ENCODE results near the gene NCOR2. TPM values are rescaled to one million over a fixed set of nuclear protein-coding genes. Genes with fewer than 3 reads are reported as not detected.

Gene NCOR2
- total RNA-seq, 3 donors from 2014 or later, result 159 to 269 (median 161) TPM

DNA sequence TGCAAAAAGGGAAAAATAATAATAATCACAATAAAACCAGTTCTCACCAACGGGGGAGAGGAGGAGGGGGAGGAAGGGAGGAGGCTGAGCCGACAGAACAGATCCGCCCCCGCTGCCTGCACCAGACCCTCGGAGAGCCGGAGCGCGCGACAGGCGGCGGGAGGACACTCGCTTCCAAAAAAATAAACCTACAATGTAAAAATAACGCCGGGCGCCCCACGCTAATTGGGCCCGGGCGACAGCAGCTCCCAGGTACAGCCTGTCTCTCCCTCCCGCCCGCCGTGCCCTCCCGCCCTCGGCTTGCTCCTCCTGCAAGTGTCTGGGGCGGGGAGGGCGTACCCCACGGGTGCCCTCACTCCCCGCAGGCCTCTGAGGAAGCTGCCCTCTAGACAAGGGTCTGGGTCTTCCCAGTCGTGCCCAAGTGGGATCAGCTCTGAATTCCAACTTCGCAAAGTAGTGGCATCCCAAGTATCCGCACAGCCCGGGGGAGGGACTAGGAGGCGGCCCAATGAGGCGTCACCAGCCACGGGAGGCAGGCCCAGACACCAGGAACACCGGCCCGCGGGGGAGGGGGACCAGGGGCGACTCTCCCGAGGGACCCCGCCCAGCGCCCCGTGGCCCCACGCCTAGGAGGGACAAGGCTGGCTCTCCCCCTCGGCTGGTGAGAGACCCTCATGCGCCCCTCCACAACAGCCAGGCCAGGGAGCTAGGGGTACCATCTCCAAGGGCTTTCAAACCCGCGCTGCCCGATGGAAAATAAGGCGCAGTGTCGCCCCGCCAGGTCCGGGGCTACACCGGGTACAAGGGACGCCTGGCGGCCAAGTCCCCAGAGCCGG is 1.0 kb downstream of the NCOR2 start:
- Histone ChIP-seq H3K9me3 (no peaks in the 10 kb centered on the region), H3K4me1 (ENCODE audit: low read depth) (peaks cover 24% of the 10 kb centered on the region), H3K4me3 (peak overlapping the region; percentile 92), H3K36me3 (ENCODE audit: low read depth) (no peaks in the 10 kb centered on the region)
- TF ChIP-seq, protein P1, sequence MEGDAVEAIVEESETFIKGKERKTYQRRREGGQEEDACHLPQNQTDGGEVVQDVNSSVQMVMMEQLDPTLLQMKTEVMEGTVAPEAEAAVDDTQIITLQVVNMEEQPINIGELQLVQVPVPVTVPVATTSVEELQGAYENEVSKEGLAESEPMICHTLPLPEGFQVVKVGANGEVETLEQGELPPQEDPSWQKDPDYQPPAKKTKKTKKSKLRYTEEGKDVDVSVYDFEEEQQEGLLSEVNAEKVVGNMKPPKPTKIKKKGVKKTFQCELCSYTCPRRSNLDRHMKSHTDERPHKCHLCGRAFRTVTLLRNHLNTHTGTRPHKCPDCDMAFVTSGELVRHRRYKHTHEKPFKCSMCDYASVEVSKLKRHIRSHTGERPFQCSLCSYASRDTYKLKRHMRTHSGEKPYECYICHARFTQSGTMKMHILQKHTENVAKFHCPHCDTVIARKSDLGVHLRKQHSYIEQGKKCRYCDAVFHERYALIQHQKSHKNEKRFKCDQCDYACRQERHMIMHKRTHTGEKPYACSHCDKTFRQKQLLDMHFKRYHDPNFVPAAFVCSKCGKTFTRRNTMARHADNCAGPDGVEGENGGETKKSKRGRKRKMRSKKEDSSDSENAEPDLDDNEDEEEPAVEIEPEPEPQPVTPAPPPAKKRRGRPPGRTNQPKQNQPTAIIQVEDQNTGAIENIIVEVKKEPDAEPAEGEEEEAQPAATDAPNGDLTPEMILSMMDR (IDR thresholded peaks at IDR 0.05), result no peak
- intact Hi-C loops (cut with DNase I, micrococcal nuclease), result loop anchor here (10.0 kb wide), 2 partner anchors 198 to 208 kb away; no protein-coding TSS in a partner anchor
- DNase-seq (peak; percentile 91 to 92 (median 91)), ATAC-seq (peak; percentile 81)

DNA sequence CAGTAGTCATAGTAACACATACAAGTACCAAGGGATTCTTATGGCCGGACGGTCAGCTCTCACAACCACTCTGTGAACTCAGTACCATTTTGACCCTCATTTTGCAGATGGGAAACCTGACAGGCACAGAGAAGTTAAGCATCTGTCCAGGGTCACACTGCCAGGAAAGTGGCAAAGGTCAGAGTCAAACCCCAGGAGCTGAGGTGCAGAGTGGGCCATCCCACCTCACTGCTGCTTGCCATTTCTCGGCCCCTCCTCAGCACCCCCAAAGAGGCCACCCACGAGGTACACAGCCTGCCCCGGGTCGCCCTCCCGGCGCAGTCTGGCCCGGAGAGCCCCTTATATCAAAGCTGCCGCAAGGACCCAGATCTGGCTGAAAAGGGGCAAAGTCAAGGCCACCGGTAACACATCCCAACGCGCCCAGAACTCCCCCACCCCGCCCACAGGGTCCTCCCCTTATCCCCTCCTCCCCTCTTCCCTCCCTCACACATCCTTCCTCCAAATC is 1.7 kb downstream of the NCOR2 start:
- intact Hi-C loops (cut with DNase I, micrococcal nuclease), result loop anchor here (10.0 kb wide), 2 partner anchors 199 to 209 kb away; no protein-coding TSS in a partner anchor

DNA sequence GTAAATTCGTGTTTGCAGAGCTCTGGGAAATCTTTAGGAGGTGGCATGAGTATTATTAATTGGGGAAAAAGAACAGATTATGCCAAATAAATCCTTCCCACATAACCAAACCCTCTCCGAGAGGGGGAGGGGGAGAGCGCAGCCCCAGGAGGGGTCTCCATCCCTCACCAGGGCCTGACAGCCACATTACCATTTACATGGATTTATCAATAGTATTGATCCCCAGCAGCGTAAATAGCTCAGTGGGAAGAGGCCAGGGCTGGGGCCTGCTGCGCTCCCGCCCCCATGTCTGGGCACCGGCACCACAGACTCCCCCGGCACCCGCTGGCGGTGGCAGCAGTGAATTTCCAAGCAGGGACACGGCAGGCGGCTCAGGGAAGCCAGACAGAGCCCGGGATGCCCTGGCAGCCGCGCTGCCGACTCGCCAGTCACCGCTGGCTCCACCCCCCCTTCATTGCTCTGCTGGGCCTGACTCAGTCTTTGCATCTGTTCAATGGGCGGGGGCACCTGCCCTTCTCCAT is 2.4 kb downstream of the NCOR2 start:
- intact Hi-C loops (cut with DNase I, micrococcal nuclease), result loop anchor here (10.0 kb wide), 2 partner anchors 200 to 210 kb away; no protein-coding TSS in a partner anchor
- no peak overlapping the region for H3K4me3 ChIP-seq
- peaks cover 24% of the 10 kb centered on the region for H3K4me1 ChIP-seq (ENCODE audit: low read depth)
- DNase-seq (peak in 2 of 3 donors; percentile 51 to 66), ATAC-seq (no peak)
- H3K9me3 ChIP-seq, result no peaks in the 10 kb centered on the region
- H3K36me3 ChIP-seq (ENCODE audit: low read depth), result no peaks in the 10 kb centered on the region
- TF ChIP-seq, protein P1 (IDR thresholded peaks at IDR 0.05), result no peak

More for the DNA sequence above, 1.7 kb downstream of the NCOR2 start:
- DNase-seq (peak in 2 of 3 donors; percentile 42 to 57), ATAC-seq (no peak)
- Histone ChIP-seq H3K9me3 (no peaks in the 10 kb centered on the region), H3K4me3 (peak overlapping the region; percentile 92), H3K4me1 (ENCODE audit: low read depth) (peaks cover 24% of the 10 kb centered on the region), H3K36me3 (ENCODE audit: low read depth) (no peaks in the 10 kb centered on the region)
- TF ChIP-seq, protein P1 (IDR thresholded peaks at IDR 0.05), result no peak

DNA sequence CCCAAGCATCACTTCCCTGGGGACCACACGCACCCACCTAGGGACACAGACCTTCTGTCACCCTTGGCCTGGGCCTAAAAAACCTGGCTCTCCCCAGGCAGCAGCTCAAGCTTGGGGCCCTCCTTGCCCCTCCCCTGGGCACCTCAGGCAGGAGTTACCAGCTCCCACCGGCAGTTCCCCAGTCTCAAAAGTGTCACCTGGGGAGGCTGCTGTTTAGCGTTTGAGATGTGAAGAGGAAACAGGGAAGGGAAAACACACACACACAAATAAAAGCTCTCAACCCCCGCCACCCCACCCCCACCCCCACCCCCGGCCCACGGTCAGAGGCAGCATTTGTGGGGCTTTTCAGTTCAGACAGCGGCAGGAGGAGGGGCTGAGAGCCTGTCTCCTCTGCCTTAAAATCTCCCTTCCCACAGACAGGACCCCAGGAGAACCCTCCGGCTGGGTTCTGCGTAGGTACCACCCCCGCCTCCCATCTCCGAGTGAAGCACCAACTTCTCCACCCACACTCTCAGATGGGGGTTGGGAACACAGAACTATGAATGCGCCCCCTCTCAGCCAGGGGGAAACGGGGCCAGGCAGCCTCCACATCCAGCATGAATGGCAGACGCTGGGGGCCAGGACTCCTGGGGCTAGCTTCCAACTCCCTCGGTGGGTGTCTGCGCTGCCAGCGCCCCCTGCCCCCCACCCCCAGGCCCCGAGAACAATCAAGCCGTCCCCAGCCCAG is 3.0 kb downstream of the NCOR2 start:
- ATAC-seq (no peak), DNase-seq (no peak)
- intact Hi-C loops (cut with DNase I, micrococcal nuclease), result loop anchor here (10.0 kb wide), 2 partner anchors 200 to 210 kb away; no protein-coding TSS in a partner anchor
- no peaks in the 10 kb centered on the region for H3K9me3 ChIP-seq
- H3K4me1 ChIP-seq (ENCODE audit: low read depth), result peaks cover 24% of the 10 kb centered on the region
- no peaks in the 10 kb centered on the region for H3K36me3 ChIP-seq (ENCODE audit: low read depth)
- no peak overlapping the region for H3K4me3 ChIP-seq
- TF ChIP-seq, protein P1 (IDR thresholded peaks at IDR 0.05), result no peak

DNA sequence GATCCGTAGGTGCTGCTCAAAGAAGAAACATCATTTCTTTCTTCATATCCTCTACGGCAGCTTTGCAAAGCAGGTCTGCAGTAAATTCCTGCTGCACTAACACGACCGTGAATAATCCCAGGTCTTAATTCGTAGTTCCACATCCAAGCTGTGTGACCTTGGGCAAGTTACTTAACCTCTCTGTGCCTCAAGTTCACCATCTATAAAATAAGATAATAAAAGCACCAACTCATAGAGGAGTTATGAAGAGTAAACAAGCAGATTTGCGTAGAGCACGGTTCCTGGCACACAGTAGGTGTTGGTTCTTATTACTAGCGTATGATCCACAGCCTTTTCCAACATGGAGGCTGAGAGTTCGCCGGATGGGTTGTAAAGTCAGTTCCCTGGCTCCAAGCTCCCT is 3.6 kb downstream of the NCOR2 start:
- peaks cover 26% of the 10 kb centered on the region for H3K4me1 ChIP-seq (ENCODE audit: low read depth)

More for the DNA sequence above, 3.6 kb downstream of the NCOR2 start:
- intact Hi-C loops (cut with DNase I, micrococcal nuclease), result loop anchor here (10.0 kb wide), 2 partner anchors 201 to 211 kb away; no protein-coding TSS in a partner anchor
- TF ChIP-seq, protein P1 (IDR thresholded peaks at IDR 0.05), result no peak
- Histone ChIP-seq H3K36me3 (ENCODE audit: low read depth) (no peaks in the 10 kb centered on the region), H3K4me3 (no peak overlapping the region), H3K9me3 (no peaks in the 10 kb centered on the region)
- no peak for DNase-seq
- ATAC-seq, result no peak

All from mucosa of descending colon (tissue), 3 donors.